Activated naive CD4-positive, alpha-beta T cell treated with anti-CD3 and anti-CD28 coated beads, Interleukin-2, amount 50 U/mL, for 16 hours (primary cell): Measurements from ENCODE around the gene DEDD2.

Experiments
- DNase-seq: peaks from one replicate; pipeline ENCODE4 v3.0.0-alpha.2; 2020

The DEDD2 gene

GRCh38 chr19:42226886-42227285 lies 9.4 kb upstream of the DEDD2 start:
- DNase-seq = no peak

GRCh38 chr19:42225718-42226292 lies 8.3 kb upstream of the DEDD2 start:
- no peak for DNase-seq

- DNase-seq = no peak
These were observed 7.7 kb upstream of the DEDD2 start for GRCh38 chr19:42224940-42225717.

GRCh38 chr19:42220751-42221097 lies 3.2 kb upstream of the DEDD2 start:
- no peak for DNase-seq

- DNase-seq = peak; percentile 99
These were observed 2.6 kb upstream of the DEDD2 start, which contains the start of gene ZNF526 for GRCh38 chr19:42219812-42220750. Gene ZNF526 (plus strand): TSS chr19:42220312. CDS start chr19:42224404, 4,092 bp downstream.

- DNase-seq = peak; percentile 33
These were observed 591 bp downstream of the DEDD2 start for GRCh38 chr19:42216653-42217519.

GRCh38 chr19:42214810-42215485 lies 2.5 kb downstream of the DEDD2 start:
- DNase-seq = no peak

- DNase-seq = no peak
These were observed 4.6 kb downstream of the DEDD2 start for GRCh38 chr19:42212886-42213285.

- DNase-seq = no peak
These were observed 8.9 kb downstream of the DEDD2 start for GRCh38 chr19:42208612-42209011.

- no peak for DNase-seq
These were observed 9.7 kb downstream of the DEDD2 start for GRCh38 chr19:42207767-42208271.

- no peak for DNase-seq
These were observed 10.4 kb downstream of the DEDD2 start for GRCh38 chr19:42206871-42207755.

GRCh38 chr19:42204664-42205063 lies 12.8 kb downstream of the DEDD2 start:
- DNase-seq = no peak

- no peak for DNase-seq
These were observed 13.8 kb downstream of the DEDD2 start for GRCh38 chr19:42203700-42204099.

- no peak for DNase-seq
These were observed 15.1 kb downstream of the DEDD2 start for GRCh38 chr19:42202290-42202880.

- DNase-seq = no peak
These were observed 15.8 kb downstream of the DEDD2 start for GRCh38 chr19:42201489-42202289.

- DNase-seq = no peak
These were observed 17.3 kb downstream of the DEDD2 start for GRCh38 chr19:42200116-42200715.

- peak; percentile 38 for DNase-seq
These were observed 17.9 kb downstream of the DEDD2 start for GRCh38 chr19:42199440-42200115.
